CD4-positive, alpha-beta T cell treated with Interleukin-4 for 1 hour (primary cell): Measurements from ENCODE around the gene OPN1MW.
"Not testable (repeated sequence)": the region's sequence is repeated elsewhere in the genome, so short reads cannot be mapped to it uniquely, and the experiment has no call there.

ENCODE experiments used
- DNase-seq, 2 donors: peaks; one replicate each; pipeline ENCODE4 v3.0.0-alpha.2; 2020 to 2022

The OPN1MW gene

GRCh38 chrX:154182296-154182695, at the start of gene OPN1MW:
Gene OPN1MW (plus strand): TSS chrX:154182596. CDS start chrX:154182678, 82 bp downstream.
- DNase-seq: not testable (repeated sequence)

DNA sequence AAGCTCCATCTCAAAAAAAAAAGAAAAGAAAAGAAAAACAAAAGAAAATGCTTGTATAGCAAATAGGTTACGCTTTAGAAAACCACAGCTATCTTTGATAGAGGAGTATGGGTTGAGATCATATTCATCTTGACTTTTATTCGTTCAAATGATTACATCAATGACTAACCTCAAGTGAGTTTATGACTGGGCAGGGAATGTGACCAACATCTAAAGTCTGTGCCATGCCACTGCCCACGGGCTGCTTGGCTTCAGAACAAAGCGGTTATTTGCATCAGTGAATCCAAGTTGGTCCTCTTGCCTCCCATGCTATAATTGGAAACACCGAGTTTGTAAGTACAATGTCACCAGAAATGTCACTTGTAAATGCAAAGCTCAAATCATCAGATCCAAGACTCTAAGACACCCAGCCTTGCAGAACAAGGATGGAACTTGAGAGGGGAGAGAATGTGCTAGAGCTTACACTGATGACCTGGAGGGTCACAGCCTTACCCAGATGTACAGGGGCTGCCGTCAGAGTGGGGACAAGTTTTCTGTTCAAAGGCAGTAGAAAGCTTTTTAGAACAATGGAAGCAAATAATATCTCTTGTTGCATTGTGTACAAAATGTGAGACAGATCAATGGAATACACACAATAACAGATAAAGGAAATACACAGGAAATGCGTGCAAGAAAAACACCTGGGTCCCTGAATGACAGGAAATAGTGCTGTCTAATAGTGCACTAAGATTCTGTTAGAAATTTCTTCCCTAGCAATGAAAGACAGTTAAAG, 46.8 kb upstream of the OPN1MW start:
- DNase-seq: peak in 1 of 2 donors; percentile 56

DNA sequence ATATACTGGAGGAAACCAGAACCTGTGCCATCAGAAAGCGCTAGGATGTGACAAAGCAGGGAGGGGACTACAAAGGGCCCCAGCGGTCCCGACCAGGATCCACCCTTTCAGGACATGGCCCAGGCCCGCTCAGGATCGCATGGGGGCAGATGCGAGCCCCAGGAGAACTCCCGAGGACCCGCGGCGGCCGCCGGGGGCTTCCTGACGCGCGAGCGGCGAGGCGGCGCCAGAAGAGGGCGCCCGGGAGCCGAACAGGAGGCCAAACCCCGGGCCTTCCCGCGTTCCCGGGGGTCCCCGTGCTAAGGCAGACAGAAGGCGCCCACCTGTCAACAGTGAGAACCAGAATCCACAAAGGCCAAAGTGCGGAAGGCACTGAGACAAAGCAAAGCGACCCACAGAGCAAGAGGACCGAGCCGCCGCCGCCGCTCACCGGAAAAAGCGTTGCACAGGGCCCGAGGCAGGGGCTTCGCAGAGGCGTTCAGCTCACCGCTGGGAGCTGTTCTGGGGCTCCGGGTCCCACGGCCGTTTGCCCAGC, 45.7 kb upstream of the OPN1MW start:
- peak; percentile 70 to 72 for DNase-seq

DNA sequence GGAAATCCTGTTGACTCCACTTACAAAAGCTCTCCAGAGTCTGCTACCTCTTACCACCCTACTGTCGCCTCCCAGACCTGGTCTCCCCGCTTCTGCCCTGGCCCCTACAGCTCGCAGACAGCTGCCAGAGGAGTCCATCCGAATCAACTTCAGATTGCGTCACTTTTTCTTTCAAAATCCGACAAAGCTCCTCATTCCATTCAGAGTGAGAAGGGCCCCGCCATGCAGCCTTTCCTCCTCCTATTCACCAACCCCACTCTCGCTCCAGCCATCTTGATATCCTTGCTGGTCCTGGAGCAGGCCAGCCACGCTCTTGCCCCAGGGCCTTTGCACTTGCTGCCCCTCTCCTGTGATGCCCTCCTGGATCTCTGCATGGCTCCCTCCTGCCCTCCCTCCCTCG, 43.5 kb upstream of the OPN1MW start:
- no peak for DNase-seq

GRCh38 chrX:154140206-154140605, 42.2 kb upstream of the OPN1MW start:
- DNase-seq: no peak

- DNase-seq: no peak
Observed at GRCh38 chrX:154140742-154141141, 41.7 kb upstream of the OPN1MW start.

- no peak for DNase-seq
Observed at GRCh38 chrX:154142386-154142785, 40.0 kb upstream of the OPN1MW start.

- no peak for DNase-seq
Observed at GRCh38 chrX:154142950-154143745, 39.2 kb upstream of the OPN1MW start.

DNA sequence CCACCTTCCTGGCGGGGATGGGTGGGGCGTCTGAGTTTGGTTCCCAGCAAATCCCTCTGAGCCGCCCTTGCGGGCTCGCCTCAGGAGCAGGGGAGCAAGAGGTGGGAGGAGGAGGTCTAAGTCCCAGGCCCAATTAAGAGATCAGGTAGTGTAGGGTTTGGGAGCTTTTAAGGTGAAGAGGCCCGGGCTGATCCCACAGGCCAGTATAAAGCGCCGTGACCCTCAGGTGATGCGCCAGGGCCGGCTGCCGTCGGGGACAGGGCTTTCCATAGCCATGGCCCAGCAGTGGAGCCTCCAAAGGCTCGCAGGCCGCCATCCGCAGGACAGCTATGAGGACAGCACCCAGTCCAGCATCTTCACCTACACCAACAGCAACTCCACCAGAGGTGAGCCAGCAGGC, 38.4 kb upstream of the OPN1MW start, which contains the start of gene OPN1LW:
Gene OPN1LW, plus strand, starts transcription at position 234 of the 400 bp plus-strand sequence. Its CDS starts 41 bp downstream, at position 275.
- DNase-seq: not testable (repeated sequence)

DNA sequence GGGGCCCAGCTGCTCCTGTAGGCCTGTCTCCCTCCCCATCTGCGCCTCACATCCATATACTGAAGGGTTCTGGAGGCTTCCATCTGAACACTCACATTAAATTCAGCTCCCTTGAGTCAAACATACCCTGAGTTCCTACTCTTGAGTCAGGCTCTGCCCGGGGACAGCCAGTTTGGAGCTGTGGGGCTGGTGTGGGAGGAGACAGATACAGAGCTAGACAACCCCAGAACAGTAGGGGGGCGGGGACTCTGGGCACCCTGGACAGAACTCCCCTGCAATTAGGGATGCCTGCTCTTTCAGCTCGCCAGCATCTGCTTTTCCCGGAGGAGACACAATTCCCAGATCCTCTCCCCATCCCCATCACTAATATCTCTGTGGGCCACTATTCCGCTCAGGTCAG, 31.4 kb upstream of the OPN1MW start:
- DNase-seq: not testable (repeated sequence)

DNA sequence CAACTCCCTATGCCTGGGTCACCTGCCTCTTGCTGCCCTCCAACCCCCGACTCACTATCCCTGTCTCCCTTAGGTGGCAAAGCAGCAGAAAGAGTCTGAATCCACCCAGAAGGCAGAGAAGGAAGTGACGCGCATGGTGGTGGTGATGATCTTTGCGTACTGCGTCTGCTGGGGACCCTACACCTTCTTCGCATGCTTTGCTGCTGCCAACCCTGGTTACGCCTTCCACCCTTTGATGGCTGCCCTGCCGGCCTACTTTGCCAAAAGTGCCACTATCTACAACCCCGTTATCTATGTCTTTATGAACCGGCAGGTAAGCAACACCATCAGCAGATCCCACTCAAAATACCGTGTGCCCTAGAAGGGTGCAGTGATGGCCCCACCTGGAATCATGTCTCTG, 26.2 kb upstream of the OPN1MW start:
- not testable (repeated sequence) for DNase-seq

DNA sequence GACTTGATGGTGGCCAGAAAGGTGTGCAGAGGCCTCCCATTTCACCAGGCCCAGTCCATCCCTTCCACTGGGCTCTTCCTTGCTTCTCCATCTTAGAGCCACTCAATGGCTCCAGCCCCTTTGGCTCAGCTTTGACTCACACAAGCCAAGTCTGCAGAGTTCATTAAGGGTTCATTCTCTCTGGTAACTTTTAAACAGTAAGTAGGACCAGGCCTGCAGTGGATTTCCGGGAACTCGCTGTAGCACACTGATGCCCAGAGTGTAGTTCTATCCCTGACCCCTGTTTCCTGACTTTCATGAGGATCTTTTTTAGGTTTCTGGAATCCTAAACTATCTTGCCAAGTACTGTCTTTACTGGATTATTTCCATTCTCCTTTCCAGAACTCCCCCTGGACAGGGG, 25.2 kb upstream of the OPN1MW start:
- not testable (repeated sequence) for DNase-seq

GRCh38 chrX:154159345-154159744, 23.1 kb upstream of the OPN1MW start:
- DNase-seq: not testable (repeated sequence)

- DNase-seq: not testable (repeated sequence)
Observed at GRCh38 chrX:154164902-154165301, 17.5 kb upstream of the OPN1MW start.

DNA sequence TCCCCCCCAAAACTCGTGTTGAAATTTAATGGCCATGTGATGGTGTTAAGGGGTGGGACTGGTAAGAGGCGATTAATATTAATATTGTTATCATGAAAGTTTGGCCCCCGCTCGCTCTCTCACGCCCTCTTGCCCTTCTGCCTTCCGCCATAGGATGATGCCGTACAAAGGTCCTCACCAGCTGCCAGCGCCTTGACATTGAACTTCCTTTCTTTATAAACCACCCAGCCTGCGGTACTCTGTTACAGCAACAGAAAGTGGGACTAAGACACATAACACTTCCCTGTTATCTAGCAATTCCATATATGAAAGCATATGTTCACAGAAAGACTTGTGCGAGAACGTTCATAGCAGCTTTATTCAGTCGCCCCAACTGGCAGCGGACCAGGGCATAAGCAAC, 14.0 kb upstream of the OPN1MW start:
- not testable (repeated sequence) for DNase-seq

- DNase-seq: not testable (repeated sequence)
Observed at GRCh38 chrX:154172535-154172943, 9.9 kb upstream of the OPN1MW start.

DNA sequence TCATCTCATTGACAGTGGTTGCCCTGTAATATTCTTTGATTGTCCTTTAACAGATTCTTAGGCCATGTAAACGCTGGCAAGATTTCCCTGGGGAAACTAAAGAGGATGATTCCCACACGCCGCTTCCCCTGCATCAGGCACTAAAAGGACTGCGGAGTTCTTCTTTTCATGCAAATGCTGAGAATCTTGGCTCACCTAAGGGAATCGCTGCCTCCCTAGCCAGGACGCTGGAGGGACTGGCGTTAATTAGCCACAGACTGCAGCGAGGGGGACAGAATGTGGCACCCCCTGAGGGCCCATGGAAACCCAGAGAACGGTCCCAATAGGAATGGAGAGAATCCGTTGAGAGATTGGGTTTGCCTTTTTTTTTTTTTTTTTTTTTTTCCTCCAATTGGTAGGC, 8.0 kb upstream of the OPN1MW start:
- not testable (repeated sequence) for DNase-seq

DNA sequence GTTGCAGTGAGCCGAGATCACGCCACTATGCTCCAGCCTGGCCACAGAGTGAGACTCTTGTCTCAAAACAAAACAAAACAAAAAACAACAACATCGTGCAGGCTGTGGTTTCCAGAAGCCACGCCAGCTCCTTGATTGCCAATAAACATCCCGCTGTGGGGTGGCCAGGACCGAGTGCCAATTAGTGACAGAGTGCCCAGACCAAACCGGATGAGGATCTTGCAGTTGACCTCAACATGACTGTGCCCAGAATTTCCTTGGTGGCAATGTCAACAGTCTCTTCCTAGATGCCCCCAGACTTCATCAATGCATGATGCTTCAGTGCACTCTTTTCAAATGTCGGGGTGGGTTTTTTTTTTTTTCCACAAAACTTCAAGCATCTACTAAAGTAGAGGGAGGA, 1.4 kb downstream of the OPN1MW start:
- DNase-seq: not testable (repeated sequence)

GRCh38 chrX:154192846-154193245, 10.4 kb downstream of the OPN1MW start:
- not testable (repeated sequence) for DNase-seq

GRCh38 chrX:154194316-154194715, 11.9 kb downstream of the OPN1MW start:
- DNase-seq: not testable (repeated sequence)

DNA sequence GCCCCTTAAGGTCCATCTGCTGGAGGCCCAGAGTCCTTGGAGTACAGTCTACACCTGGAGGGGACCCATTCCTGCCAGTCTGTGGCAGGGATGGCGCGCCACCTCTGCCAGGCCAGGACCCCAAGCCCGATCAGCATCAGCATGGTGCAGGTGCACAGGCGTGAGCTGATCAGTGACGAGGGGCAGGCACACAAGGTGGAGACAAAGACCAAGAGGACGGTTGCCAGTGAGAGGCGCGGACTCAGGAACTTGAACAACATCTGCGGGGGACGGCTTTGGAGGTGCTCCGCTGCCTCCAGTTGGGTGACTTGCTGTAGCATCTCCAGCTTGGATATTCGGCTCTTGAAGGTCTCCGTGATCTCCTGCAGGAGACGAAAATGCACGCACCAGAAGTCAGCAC, 14.1 kb downstream of the OPN1MW start:
- not testable (repeated sequence) for DNase-seq

DNA sequence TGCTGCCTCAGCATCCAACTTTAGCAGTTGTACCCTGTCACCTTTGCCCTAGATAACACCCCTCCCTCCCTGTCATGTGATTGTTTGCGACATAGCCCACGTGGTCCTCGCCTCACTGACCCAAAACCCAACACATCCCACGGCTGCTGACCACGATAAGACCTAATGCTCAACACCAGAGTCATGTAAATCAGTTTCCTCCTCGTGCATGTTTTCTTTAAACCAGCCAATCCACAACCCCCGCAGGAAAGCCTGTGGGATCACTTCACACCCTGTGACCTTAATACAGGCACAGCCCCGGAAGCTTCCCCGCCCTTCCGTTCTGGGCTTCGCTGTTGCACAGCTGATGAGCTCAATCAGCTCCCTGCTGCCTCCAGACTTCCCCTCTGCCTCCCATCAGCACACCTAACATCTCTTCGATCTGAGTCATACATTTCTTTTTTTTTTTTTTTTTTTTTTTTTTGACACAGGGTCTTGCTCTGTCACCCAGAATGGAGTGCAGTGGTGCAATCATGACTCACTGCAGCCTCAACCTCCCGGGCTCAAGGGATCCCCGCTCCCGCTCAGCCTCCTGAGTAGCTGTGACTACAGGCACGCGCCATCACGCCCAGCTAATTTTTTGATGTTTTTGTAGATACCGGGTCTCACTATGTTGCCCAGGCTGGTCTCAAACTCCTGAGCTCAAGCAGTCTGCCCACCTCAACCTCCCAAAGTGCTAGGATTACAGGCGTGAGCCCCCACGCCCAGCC, 27.4 kb downstream of the OPN1MW start:
- peak in 1 of 2 donors; percentile 0 for DNase-seq

- not testable (repeated sequence) for DNase-seq
Observed at GRCh38 chrX:154211057-154211456, 28.7 kb downstream of the OPN1MW start.
